HCT116 (cell line): ENCODE results near the gene PPIP5K2. TPM values are rescaled to one million over a fixed set of nuclear protein-coding genes. Genes with fewer than 3 reads are reported as not detected.

Experiments
- ATAC-seq: fragments of 200-7000 bp; cut with Tn5 transposase; 2 replicates; pipeline ENCODE4 v1.9.1; 2020; ENCODE audit warnings: mild to moderate bottlenecking, moderate library complexity
- BruUV-seq: library from RNA; stranded (reverse); fragments of 400-500 nt; replicated peaks from 2 replicates; lab custom pipeline; 2021; lab: Mats Ljungman, UMichigan
- CTCF ChIA-PET: fragments of 300-600 bp; sonication (Branson Sonifier 250); formaldehyde crosslinking; loops from one replicate; lab custom pipeline; 2021; ENCODE audit warnings: antibody characterized with exemption; lab: Charles Lee
- POLR2A ChIA-PET: fragments of 300-600, 350-600 bp; sonication (Branson Sonifier 250); formaldehyde crosslinking; loops from one replicate; lab custom pipeline; 2021; ENCODE audit warnings: antibody characterized with exemption; lab: Charles Lee
- RAD21 ChIA-PET, 2 experiments: fragments of 300-600 bp; sonication (Branson Sonifier 250); formaldehyde crosslinking; loops; one replicate each; lab custom pipeline; 2023; ENCODE audit warnings: low total read pairs in 2 of 2; ENCODE audit not compliant: uncharacterized antibody in 2 of 2, unreplicated experiment in 2 of 2, low non-redundant PET in 1 of 2; lab: Charles Lee
- DNase-seq: peaks from one replicate; pipeline ENCODE4 v3.0.0-alpha.2; 2010; ENCODE audit warnings: low read depth, low spot score
- H2AFZ ChIP-seq: fragments of 200-600 bp; shearing (Covaris generic), sonication (generic); 2 replicates; pipeline ENCODE4 v1.6.1; 2017; ENCODE audit warnings: low read depth, mixed run types, mixed read lengths, antibody characterized with exemption, low read length; ENCODE audit not compliant: poor library complexity, severe bottlenecking
- H3K27ac ChIP-seq: 2 replicates; pipeline ENCODE4 v1.5.1; 2012; ENCODE audit warnings: low read depth, low read length
- H3K27me3 ChIP-seq: fragments of 200-600 bp; sonication (generic); 2 replicates; pipeline ENCODE4 v1.6.1; 2016; ENCODE audit warnings: mixed run types, low read length, mixed read lengths; ENCODE audit not compliant: insufficient read depth
- H3K36me3 ChIP-seq, 2 experiments: fragments of 200-500 bp in 1 of 2; fragments of 200-600 bp in 1 of 2; sonication (Bioruptor generic) in 1 of 2; sonication (generic) in 1 of 2; 2 replicates each; pipeline versions ENCODE4 v1.5.1 to v1.6.1; 2014 to 2016; ENCODE audit warnings: low read length in 2 of 2, inconsistent platforms in 1 of 2, mixed read lengths in 1 of 2, mixed run types in 1 of 2; ENCODE audit not compliant: insufficient read depth in 2 of 2, control insufficient read depth in 1 of 2
- H3K4me1 ChIP-seq, 2 experiments: fragments of 200-600 bp in 1 of 2; sonication (generic) in 1 of 2; 2 replicates each; pipeline versions ENCODE4 v1.5.1 to v1.6.1; 2012 to 2017; ENCODE audit warnings: low read length in 2 of 2, inconsistent platforms in 1 of 2, mild to moderate bottlenecking in 1 of 2, mixed read lengths in 1 of 2, mixed run types in 1 of 2, moderate library complexity in 1 of 2; ENCODE audit not compliant: insufficient read depth in 2 of 2, control insufficient read depth in 1 of 2
- H3K4me2 ChIP-seq: fragments of 200-600 bp; sonication (generic); 2 replicates; pipeline ENCODE4 v1.6.1; 2017; ENCODE audit warnings: mixed run types, low read length, mixed read lengths
- H3K4me3 ChIP-seq, 2 experiments: fragments of 200-600 bp in 1 of 2; sonication (generic) in 1 of 2; replicated peaks in 1 of 2; 2 replicates each; pipeline ENCODE4 v1.5.1; 2011 to 2016; ENCODE audit warnings: low read length in 2 of 2, control low read depth in 1 of 2, low read depth in 1 of 2, mild to moderate bottlenecking in 1 of 2, mixed read lengths in 1 of 2, mixed run types in 1 of 2
- H3K79me2 ChIP-seq: fragments of 200-600 bp; sonication (generic); 2 replicates; pipeline ENCODE4 v1.6.1; 2017; ENCODE audit warnings: mild to moderate bottlenecking, mixed run types, low read length, moderate library complexity, mixed read lengths; ENCODE audit not compliant: insufficient read depth
- H3K9ac ChIP-seq: fragments of 200-600 bp; sonication (generic); 2 replicates; pipeline ENCODE4 v1.6.1; 2016; ENCODE audit warnings: low read length, mixed read lengths
- H3K9me2 ChIP-seq: fragments of 200-600 bp; sonication (generic), shearing (Covaris generic); 2 replicates; pipeline ENCODE4 v1.6.1; 2017; ENCODE audit warnings: mixed run types, mild to moderate bottlenecking, moderate library complexity; ENCODE audit not compliant: insufficient read depth
- H3K9me3 ChIP-seq, 2 experiments: fragments of 200-500 bp in 1 of 2; fragments of 200-600 bp in 1 of 2; sonication (Bioruptor generic) in 1 of 2; sonication (generic) in 1 of 2; 2 replicates each; pipeline ENCODE4 v1.6.1; 2014 to 2017; ENCODE audit warnings: low read length in 2 of 2, mixed read lengths in 2 of 2, inconsistent platforms in 1 of 2, low read depth in 1 of 2, mild to moderate bottlenecking in 1 of 2, mixed run types in 1 of 2, moderate library complexity in 1 of 2; ENCODE audit not compliant: control insufficient read depth in 1 of 2, insufficient read depth in 1 of 2
- H4K20me1 ChIP-seq: fragments of 200-600 bp; sonication (generic), shearing (Covaris generic); 2 replicates; pipeline ENCODE4 v1.6.1; 2017; ENCODE audit warnings: mixed run types, mild to moderate bottlenecking, moderate library complexity; ENCODE audit not compliant: insufficient read depth
- CBX3 ChIP-seq: IDR thresholded peaks from 2 replicates; pipeline ENCODE4 v1.6.1; 2012; ENCODE audit warnings: low read depth
- CEBPB ChIP-seq: IDR thresholded peaks from 2 replicates; pipeline ENCODE4 v1.6.1; 2012; ENCODE audit warnings: low read depth
- EGR1 ChIP-seq: IDR thresholded peaks from 2 replicates; pipeline ENCODE4 v1.6.1; 2012; ENCODE audit warnings: low read depth
- ELF1 ChIP-seq: IDR thresholded peaks from 2 replicates; pipeline ENCODE4 v1.6.1; 2012; ENCODE audit warnings: low read depth, borderline replicate concordance
- EZH2 ChIP-seq: fragments of 200-600 bp; sonication (generic); IDR thresholded peaks from 2 replicates; pipeline ENCODE4 v1.6.1; 2017; ENCODE audit warnings: antibody characterized with exemption, mixed run types
- EZH2phosphoT487 ChIP-seq: fragments of 200-600 bp; IDR thresholded peaks from 2 replicates; pipeline ENCODE4 v1.6.1; 2018; ENCODE audit warnings: antibody characterized with exemption, borderline replicate concordance
- POLR2A ChIP-seq: IDR thresholded peaks from 2 replicates; pipeline ENCODE4 v1.7.0; 2011; ENCODE audit warnings: borderline replicate concordance; ENCODE audit not compliant: insufficient read depth, insufficient read length; ENCODE audit errors: extremely low read depth
- POLR2AphosphoS5 ChIP-seq: IDR thresholded peaks from 2 replicates; pipeline ENCODE4 v1.6.1; 2011; ENCODE audit warnings: mild to moderate bottlenecking, low read depth, low read length, moderate library complexity
- RAD21 ChIP-seq: IDR thresholded peaks from 2 replicates; pipeline ENCODE4 v1.6.1; 2012; ENCODE audit warnings: low read depth, mild to moderate bottlenecking
- SIN3A ChIP-seq: IDR thresholded peaks from 2 replicates; pipeline ENCODE4 v1.6.1; 2012; ENCODE audit warnings: low read depth
- SP1 ChIP-seq: IDR thresholded peaks from 2 replicates; pipeline ENCODE4 v1.6.1; 2012; ENCODE audit warnings: low read depth
- YY1 ChIP-seq: IDR thresholded peaks from 2 replicates; pipeline ENCODE4 v1.6.1; 2011; ENCODE audit warnings: low read length, low read depth, moderate library complexity, mild to moderate bottlenecking; ENCODE audit not compliant: insufficient replicate concordance; ENCODE audit errors: extremely low read depth
- ZFX ChIP-seq: fragments of 450-650 bp; IDR thresholded peaks from 2 replicates; pipeline ENCODE4 v1.6.1; 2017
- ZNF274 ChIP-seq: fragments of 200-500 bp; sonication (Bioruptor generic); IDR thresholded peaks from 2 replicates; pipeline ENCODE4 v1.6.1; 2014; ENCODE audit warnings: mild to moderate bottlenecking, low read depth, low read length, inconsistent platforms
- intact Hi-C: fragments of 100-400 bp; cut with micrococcal nuclease; formaldehyde crosslinking; loops from 2 replicates; pipeline ENCODE4 v1.10.0; 2022
- total RNA-seq: library from RNA; stranded (reverse); gene quantifications from one replicate; pipeline ENCODE4 v1.2.1, GENCODE V29; 2021; ENCODE audit not compliant: unreplicated experiment
- TF ChIP-seq, protein P1 (sequence below): IDR thresholded peaks from 2 replicates; pipeline ENCODE4 v1.6.1; 2011; ENCODE audit warnings: mild to moderate bottlenecking, low read length, moderate library complexity; ENCODE audit not compliant: insufficient replicate concordance; ENCODE audit errors: extremely low read depth
- TF ChIP-seq, protein P2 (sequence below): IDR thresholded peaks from 2 replicates; pipeline ENCODE4 v1.6.1; 2012
- TF ChIP-seq, protein P3 (sequence below): IDR thresholded peaks from 2 replicates; pipeline ENCODE4 v1.6.1; 2012; ENCODE audit warnings: low read depth
- TF ChIP-seq, protein P4 (sequence below), 3 experiments: fragments of 200-600 bp in 1 of 3; sonication (generic) in 1 of 3; IDR thresholded peaks in 2 of 3; conservative IDR thresholded peaks in 1 of 3; 2 replicates each; pipeline ENCODE4 v1.5.1; 2012 to 2017; ENCODE audit warnings: low read depth in 2 of 3, low read length in 2 of 3, antibody characterized with exemption in 1 of 3, borderline replicate concordance in 1 of 3, control low read depth in 1 of 3, mild to moderate bottlenecking in 1 of 3, mixed read lengths in 1 of 3, mixed run types in 1 of 3, moderate library complexity in 1 of 3; ENCODE audit not compliant: insufficient read depth in 1 of 3
- TF ChIP-seq, protein P5 (sequence below): IDR thresholded peaks from 2 replicates; pipeline ENCODE4 v1.6.1; 2012

PPIP5K2 gene
- total RNA-seq, 1 experiment from 2014 or later, result 45.8 TPM

DNA sequence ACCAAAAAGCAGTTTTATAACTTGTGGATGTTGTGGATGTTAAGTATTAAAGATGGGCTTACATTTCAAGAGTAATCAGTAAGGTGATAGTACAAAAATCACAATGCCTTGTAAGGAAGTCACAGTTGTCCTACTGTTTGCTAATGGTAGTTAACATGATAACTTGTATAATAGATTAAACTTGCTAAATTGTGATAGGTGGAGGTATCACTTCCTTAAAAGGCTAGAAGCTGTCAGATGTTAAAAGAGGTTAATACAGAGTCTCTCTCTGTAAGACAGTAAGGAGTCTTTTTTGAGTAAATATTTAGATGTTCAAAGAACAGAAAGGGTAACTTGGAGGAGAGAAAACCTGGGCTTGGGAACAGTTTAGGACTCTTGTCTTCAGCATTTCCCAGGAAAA is 124.3 kb downstream of the PPIP5K2 start:
- ATAC-seq, result no peak
- Histone ChIP-seq H3K9ac (no peak overlapping the region), H3K36me3 (no peaks in the 10 kb centered on the region), H3K4me2 (no peak overlapping the region), H3K27ac (no peak overlapping the region), H3K4me1 (no peaks in the 10 kb centered on the region), H3K9me2 (no peaks in the 10 kb centered on the region), H2AFZ (no peak overlapping the region), H3K79me2 (no peaks in the 10 kb centered on the region), H3K9me3 (0 out of 4 replicates have a peak, but pooled peaks cover 0 to 3% of the 10 kb centered on the region in 2 experiments), H3K4me3 (no peak overlapping the region), H4K20me1 (no peaks in the 10 kb centered on the region), H3K27me3 (no peaks in the 10 kb centered on the region)
- TF ChIP-seq CEBPB, result no peak
- TF ChIP-seq, protein P1, sequence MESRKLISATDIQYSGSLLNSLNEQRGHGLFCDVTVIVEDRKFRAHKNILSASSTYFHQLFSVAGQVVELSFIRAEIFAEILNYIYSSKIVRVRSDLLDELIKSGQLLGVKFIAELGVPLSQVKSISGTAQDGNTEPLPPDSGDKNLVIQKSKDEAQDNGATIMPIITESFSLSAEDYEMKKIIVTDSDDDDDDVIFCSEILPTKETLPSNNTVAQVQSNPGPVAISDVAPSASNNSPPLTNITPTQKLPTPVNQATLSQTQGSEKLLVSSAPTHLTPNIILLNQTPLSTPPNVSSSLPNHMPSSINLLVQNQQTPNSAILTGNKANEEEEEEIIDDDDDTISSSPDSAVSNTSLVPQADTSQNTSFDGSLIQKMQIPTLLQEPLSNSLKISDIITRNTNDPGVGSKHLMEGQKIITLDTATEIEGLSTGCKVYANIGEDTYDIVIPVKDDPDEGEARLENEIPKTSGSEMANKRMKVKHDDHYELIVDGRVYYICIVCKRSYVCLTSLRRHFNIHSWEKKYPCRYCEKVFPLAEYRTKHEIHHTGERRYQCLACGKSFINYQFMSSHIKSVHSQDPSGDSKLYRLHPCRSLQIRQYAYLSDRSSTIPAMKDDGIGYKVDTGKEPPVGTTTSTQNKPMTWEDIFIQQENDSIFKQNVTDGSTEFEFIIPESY, result no peak
- TF ChIP-seq, protein P2, sequence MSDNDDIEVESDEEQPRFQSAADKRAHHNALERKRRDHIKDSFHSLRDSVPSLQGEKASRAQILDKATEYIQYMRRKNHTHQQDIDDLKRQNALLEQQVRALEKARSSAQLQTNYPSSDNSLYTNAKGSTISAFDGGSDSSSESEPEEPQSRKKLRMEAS, result no peak
- no peak for TF ChIP-seq POLR2AphosphoS5
- TF ChIP-seq POLR2A, result no peak
- TF ChIP-seq ELF1, result no peak
- TF ChIP-seq, protein P3, sequence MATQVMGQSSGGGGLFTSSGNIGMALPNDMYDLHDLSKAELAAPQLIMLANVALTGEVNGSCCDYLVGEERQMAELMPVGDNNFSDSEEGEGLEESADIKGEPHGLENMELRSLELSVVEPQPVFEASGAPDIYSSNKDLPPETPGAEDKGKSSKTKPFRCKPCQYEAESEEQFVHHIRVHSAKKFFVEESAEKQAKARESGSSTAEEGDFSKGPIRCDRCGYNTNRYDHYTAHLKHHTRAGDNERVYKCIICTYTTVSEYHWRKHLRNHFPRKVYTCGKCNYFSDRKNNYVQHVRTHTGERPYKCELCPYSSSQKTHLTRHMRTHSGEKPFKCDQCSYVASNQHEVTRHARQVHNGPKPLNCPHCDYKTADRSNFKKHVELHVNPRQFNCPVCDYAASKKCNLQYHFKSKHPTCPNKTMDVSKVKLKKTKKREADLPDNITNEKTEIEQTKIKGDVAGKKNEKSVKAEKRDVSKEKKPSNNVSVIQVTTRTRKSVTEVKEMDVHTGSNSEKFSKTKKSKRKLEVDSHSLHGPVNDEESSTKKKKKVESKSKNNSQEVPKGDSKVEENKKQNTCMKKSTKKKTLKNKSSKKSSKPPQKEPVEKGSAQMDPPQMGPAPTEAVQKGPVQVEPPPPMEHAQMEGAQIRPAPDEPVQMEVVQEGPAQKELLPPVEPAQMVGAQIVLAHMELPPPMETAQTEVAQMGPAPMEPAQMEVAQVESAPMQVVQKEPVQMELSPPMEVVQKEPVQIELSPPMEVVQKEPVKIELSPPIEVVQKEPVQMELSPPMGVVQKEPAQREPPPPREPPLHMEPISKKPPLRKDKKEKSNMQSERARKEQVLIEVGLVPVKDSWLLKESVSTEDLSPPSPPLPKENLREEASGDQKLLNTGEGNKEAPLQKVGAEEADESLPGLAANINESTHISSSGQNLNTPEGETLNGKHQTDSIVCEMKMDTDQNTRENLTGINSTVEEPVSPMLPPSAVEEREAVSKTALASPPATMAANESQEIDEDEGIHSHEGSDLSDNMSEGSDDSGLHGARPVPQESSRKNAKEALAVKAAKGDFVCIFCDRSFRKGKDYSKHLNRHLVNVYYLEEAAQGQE, result no peak
- no peak for TF ChIP-seq EZH2
- no peak for TF ChIP-seq RAD21
- TF ChIP-seq YY1, result no peak
- TF ChIP-seq EZH2phosphoT487, result no peak
- TF ChIP-seq, protein P4, sequence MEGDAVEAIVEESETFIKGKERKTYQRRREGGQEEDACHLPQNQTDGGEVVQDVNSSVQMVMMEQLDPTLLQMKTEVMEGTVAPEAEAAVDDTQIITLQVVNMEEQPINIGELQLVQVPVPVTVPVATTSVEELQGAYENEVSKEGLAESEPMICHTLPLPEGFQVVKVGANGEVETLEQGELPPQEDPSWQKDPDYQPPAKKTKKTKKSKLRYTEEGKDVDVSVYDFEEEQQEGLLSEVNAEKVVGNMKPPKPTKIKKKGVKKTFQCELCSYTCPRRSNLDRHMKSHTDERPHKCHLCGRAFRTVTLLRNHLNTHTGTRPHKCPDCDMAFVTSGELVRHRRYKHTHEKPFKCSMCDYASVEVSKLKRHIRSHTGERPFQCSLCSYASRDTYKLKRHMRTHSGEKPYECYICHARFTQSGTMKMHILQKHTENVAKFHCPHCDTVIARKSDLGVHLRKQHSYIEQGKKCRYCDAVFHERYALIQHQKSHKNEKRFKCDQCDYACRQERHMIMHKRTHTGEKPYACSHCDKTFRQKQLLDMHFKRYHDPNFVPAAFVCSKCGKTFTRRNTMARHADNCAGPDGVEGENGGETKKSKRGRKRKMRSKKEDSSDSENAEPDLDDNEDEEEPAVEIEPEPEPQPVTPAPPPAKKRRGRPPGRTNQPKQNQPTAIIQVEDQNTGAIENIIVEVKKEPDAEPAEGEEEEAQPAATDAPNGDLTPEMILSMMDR (IDR thresholded peaks at IDR 0.05 in 2 of 3, conservative IDR thresholded peaks at IDR 0.05 in 1 of 3; ENCODE audit: borderline replicate concordance in 1 of 3, insufficient read depth in 1 of 3, low read depth in 2 of 3, low read length in 2 of 3), result no peak
- TF ChIP-seq, protein P5, sequence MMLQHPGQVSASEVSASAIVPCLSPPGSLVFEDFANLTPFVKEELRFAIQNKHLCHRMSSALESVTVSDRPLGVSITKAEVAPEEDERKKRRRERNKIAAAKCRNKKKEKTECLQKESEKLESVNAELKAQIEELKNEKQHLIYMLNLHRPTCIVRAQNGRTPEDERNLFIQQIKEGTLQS, result no peak
- no peak for TF ChIP-seq EGR1
- TF ChIP-seq SP1, result no peak
- no peak for TF ChIP-seq ZNF274
- no peak for TF ChIP-seq SIN3A
- no peak for TF ChIP-seq ZFX
- TF ChIP-seq CBX3, result no peak
- intact Hi-C loops, result no loop called here
- ChIA-PET RAD21 (no interaction called here), POLR2A (no interaction called here), CTCF (no interaction called here)
- BruUV-seq, result no TSS peak
- DNase-seq, result no peak
